IPS DF 4.7 (cell line): ENCODE data around the gene ZNF165.
"Not testable (repeated sequence)": the region's sequence is repeated elsewhere in the genome, so short reads cannot be mapped to it uniquely, and the experiment has no call there.

Experiments
- DNase-seq: peaks from one replicate; pipeline ENCODE4 v3.0.0-alpha.2; 2013; ENCODE audit warnings: low spot score; ENCODE audit errors: extremely low read depth

ZNF165 gene

GRCh38 chr6:28121876-28122275, 41.5 kb downstream of the ZNF165 start:
- no peak for DNase-seq

- DNase-seq = not testable (repeated sequence)
Observed at GRCh38 chr6:28122283-28122682, 41.9 kb downstream of the ZNF165 start.

- no peak for DNase-seq
Observed at GRCh38 chr6:28124350-28124970, 44.1 kb downstream of the ZNF165 start, which contains the start of gene ZSCAN16. ZSCAN16 (plus strand) TSS chr6:28124609; CDS start chr6:28125444, 835 bp downstream.

- no peak for DNase-seq
Observed at GRCh38 chr6:28124971-28125353, 44.6 kb downstream of the ZNF165 start.

GRCh38 chr6:28125401-28125800, 45.0 kb downstream of the ZNF165 start:
- no peak for DNase-seq

GRCh38 chr6:28134015-28134414, 53.6 kb downstream of the ZNF165 start:
- no peak for DNase-seq

GRCh38 chr6:28134716-28135115, 54.3 kb downstream of the ZNF165 start:
- no peak for DNase-seq

- DNase-seq = no peak
Observed at GRCh38 chr6:28135393-28135792, 55.0 kb downstream of the ZNF165 start.

GRCh38 chr6:28136585-28137504, 56.5 kb downstream of the ZNF165 start:
- no peak for DNase-seq

GRCh38 chr6:28137505-28137981, 57.2 kb downstream of the ZNF165 start:
- DNase-seq = no peak
